Measurements from ENCODE around the gene MTF2.

DNA sequence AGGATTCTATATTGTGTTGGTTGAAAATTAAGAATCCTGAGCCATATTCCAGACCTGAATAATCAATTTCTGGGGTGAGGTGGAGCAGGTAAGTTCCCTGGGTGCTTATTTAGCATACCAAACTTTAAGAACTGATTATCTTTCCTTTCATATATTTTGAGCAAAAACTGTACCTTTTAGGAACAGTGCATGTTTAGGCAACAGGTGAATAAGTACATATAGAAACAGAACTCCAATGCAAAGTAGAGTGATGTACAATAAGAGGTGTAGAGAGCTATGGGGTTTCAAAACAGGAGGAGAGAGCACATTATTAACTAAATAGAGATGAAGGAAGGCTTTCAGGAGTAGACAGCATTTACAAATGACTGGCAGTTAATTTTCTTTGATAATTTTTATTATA lies 72.4 kb downstream of the MTF2 start:
- no peak for TF ChIP-seq ZNF274 (IDR thresholded peaks at IDR 0.05; ENCODE audit: low read depth, low read length)
- TF ChIP-seq YY1 (IDR thresholded peaks at IDR 0.05; ENCODE audit: insufficient read depth, insufficient read length): no peak

All from NT2/D1 (cell line).